Brain pericyte (primary cell): ENCODE data around the gene MYT1.

Source experiments
- DNase-seq: peaks from one replicate; pipeline ENCODE4 v3.0.0-alpha.2; 2012; ENCODE audit warnings: low read depth, low spot score

MYT1 gene

DNA sequence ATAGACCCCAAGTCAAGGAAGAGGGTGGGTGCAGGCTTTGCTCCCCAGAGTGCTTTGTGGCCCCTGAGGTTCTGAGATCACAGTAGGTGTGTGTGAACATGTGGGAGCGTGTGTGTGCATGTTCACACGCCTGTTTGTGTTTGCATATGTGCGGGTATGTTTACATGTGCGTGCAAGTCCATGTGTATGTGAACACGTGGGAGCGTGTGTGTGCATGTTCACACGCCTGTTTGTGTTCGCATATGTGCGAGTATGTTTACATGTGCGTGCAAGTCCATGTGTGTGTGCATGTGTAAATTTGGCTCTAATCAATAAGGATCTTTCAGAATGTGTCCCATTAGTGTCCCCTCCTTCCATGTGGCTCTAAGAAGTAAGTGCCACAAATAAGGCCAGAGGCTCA lies 49.9 kb downstream of the MYT1 start:
- no peak for DNase-seq

GRCh38 chr20:64214952-64215351 lies 50.7 kb downstream of the MYT1 start:
- DNase-seq, result no peak

DNA sequence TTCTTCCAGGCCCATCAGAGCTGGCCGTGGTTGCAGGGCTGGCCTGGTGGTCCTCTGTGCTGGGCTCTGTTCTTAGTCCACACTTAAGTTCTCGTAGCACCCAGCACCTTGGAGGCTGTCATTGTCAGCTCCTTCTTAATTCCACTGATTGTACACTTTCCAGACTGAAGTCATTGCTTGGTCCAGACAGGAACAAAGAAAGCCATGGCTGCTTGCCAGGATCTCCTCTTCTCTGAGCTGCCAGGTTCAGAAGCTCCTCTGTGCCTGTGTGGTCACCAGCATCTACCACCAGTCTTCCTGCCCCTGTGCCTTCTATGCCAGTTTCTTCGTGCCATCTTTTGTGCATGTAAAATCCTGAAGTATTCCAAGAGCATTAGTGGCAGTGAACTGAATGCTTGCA lies 51.8 kb downstream of the MYT1 start:
- DNase-seq, result no peak

GRCh38 chr20:64216910-64217309 lies 52.7 kb downstream of the MYT1 start:
- no peak for DNase-seq

GRCh38 chr20:64217539-64218221 lies 53.4 kb downstream of the MYT1 start:
- no peak for DNase-seq

- no peak for DNase-seq
These were observed 55.0 kb downstream of the MYT1 start for GRCh38 chr20:64219202-64219601.

GRCh38 chr20:64219730-64220129 lies 55.5 kb downstream of the MYT1 start:
- DNase-seq, result no peak

DNA sequence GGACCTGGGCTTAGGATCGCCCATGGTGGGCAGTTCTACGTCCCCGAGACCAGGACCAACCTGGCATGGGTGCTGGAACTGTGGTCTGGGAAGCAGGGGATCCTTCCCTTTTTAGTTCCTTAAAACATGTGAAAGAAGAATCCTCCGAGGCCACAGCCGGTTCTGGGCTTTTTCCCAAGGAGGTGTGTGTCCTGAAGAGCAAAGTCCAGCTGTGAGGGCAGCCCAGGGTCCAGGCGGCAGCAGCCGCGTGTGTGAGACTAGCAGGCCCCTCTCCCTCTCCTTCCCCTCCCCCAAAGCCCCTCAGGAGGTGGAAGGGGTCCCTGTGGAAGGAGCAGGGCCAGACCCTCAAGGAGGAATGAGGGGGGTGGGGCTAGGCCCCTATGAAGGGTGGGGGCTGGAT lies 56.2 kb downstream of the MYT1 start:
- no peak for DNase-seq

DNA sequence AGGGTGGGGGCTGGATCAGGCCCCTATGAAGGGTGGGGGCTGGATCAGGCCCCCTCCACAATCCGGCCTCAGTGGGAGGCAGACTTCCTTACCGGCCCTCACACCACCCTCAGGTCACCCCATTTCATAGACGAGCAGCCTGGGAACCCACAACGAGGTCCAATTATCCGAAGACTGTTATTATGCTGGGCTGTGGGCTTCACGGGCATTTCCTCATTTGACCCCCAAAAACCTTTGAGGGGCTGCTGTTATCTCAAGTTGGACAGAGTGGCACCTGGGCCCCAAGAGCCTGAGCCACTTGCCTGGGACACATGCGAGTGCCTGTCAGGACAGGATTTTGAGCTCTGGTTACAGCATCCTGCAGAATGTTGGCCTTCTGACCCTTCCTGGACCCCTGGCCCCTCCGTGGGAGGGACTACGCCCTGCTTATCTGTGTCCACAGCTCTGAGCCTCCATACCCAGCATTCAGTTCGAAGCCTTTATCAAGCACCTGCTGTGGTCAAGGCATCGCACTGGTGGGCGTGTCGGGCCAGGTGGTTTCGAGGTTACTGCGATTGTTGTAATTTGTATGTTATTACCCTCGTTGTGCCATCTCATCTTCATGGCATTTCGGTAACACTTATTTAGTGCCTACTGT lies 56.8 kb downstream of the MYT1 start:
- no peak for DNase-seq

DNA sequence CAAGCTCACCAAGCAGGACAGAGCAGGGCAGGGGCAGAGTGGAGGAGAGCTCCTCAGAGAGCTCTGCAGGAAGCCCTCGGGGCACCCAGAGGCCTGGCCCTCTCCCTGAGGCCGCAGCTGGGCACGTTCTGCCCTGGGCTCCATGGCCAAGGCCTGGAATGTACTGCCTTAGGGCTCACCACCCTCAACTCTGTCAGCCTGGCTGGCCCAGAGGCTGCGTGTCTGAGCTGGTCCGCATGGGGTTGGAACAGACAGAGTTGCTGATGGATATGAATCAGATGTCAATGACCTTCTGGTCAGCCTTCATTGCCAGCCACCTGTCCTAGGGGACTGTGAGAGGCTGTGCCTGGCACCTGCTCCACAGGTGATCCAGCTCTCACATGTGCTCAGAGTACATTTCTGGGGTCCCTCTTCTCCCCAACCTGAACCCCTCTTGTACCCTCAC lies 58.1 kb downstream of the MYT1 start:
- DNase-seq, result no peak

- no peak for DNase-seq
These were observed 58.7 kb downstream of the MYT1 start for GRCh38 chr20:64222851-64223525.

- no peak for DNase-seq
These were observed 59.3 kb downstream of the MYT1 start for GRCh38 chr20:64223526-64224067.

GRCh38 chr20:64224351-64225170 lies 60.3 kb downstream of the MYT1 start:
- DNase-seq, result no peak

DNA sequence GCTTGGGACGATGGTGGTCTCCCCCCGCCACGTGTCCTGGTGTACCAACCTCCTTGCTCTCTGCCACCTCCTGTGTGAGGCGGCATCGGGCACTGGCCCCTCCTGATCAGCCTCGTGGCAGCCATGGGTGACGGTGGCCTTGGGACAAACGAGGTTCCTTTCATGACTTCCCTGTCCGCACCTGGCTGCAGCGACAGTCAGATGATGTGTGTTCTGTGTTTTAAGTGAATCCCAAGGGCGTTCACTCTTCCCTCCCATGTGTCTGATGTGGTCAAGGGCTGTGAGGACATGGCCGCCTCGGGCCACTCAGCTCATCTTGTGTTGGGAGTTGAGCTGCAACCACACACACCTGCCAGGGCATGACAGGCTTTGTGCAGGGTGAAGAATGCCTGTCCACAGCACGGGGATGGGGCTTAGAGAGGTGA lies 60.9 kb downstream of the MYT1 start:
- no peak for DNase-seq

DNA sequence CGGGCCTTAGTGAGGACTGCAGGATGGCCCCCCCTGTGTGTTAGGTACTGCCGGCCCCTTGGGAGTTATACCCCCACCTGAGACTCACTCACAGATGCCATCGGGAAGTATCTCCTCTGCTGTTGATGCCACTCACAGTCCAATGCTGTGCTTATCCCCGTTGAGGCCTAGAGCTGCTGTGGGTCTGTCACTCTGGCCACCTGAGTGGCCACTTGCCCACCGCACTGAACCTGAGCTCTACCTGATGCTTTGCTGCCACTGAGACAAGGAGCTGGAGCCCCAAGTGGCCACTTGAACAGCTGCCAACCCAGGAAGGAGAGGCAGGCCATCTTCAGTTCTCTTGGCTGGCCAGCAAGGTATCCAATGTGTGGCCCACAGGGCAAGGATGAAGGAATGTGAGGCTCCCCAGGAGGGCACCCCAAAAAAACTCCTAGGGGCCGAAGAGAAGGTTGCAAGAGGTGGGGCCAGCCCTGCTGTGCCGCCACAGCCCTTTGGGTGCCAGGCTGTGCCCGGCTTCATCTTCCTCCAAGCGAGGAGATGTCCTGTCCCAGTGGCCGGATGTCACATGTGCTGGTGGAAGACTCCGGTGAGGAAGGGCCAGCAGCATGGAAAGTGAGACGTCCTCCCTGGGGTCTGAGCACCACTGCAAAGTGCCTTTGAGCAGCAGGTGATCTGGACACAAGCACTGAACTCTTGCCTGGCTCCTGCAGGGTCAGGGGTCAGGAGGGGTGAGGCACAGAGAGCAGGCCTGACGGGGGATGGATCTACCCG lies 61.8 kb downstream of the MYT1 start:
- DNase-seq, result no peak

DNA sequence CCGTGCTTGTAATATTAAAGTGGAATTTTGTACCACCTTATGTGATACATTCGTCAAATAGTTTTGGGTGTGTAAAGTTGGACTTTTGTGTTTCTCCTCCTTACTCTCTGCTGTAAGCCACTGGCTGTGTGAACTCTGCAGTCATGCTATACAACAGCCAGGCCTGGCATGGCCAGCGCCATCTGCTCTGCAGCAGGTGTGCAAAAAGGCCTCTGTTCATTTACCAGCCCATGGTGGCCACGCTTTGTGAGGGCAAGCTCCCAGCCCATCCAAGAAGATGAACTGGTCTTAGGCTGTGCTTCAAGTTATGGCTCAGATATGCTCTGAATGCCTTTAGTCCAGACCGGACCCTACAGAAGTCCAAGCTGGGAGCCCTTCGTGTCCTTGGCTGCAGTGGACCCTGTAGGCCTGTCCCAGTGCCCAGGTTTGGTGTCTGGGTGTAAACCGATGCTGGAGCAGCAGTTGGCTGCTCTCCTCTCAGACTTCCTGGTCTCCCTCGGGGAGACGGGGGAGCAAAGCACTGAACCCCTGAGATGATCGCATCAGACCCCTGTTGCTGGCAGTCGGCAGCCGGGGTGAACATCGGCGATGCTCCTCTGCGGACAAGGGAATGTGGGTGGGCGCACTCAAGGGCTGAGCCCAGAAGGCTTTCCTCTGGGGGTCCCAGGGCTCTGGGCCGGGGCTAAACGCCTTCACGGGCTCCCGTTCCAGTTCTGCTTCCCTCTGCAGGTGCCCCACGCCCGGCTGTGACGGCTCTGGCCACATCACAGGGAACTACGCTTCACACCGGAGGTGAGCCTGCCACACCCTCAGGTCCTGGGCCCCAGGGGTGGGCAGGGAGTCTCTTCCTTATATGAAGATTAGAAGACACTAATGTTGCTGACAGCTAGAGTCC lies 62.7 kb downstream of the MYT1 start:
- no peak for DNase-seq

GRCh38 chr20:64228086-64228653 lies 63.9 kb downstream of the MYT1 start:
- DNase-seq, result no peak

GRCh38 chr20:64228751-64229506 lies 64.7 kb downstream of the MYT1 start:
- no peak for DNase-seq

- no peak for DNase-seq
These were observed 65.3 kb downstream of the MYT1 start for GRCh38 chr20:64229507-64230061.
